Measurements from ENCODE around the gene LETM1.

Gene LETM1

GRCh38 chr4:1806596-1807331, 49.2 kb downstream of the LETM1 start:
- Histone ChIP-seq H3K36me3 (peaks cover 33% of the 10 kb centered on the region), H3K4me3 (ENCODE audit: low read depth, low read length) (no peak overlapping the region), H3K27ac (no peak overlapping the region), H3K9me3 (ENCODE audit: severe bottlenecking) (no peaks in the 10 kb centered on the region), H3K27me3 (ENCODE audit: insufficient read depth, low read depth, severe bottlenecking) (no peaks in the 10 kb centered on the region)
- TF ChIP-seq CTCF (IDR thresholded peaks at IDR 0.05; ENCODE audit: low read depth, low read length), result no peak
- DNase-seq, result no peak

DNA sequence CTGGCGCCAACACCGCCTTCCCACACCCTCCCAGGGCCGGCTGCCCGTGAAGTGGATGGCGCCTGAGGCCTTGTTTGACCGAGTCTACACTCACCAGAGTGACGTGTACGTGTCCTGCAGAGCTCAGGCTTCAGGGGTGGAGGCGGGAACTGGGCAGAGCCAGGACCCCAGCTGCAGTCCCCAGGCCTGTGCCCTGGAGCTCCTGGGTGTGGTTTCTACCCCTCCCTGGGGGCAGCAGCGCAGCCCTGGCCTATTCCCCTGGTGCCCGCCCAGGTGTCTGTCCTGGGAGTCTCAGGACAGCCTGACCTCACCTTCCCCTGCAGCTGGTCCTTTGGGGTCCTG, 49.8 kb downstream of the LETM1 start:
- Histone ChIP-seq H3K27ac (no peak overlapping the region), H3K9me3 (ENCODE audit: severe bottlenecking) (no peaks in the 10 kb centered on the region), H3K4me3 (ENCODE audit: low read depth, low read length) (no peak overlapping the region), H3K27me3 (ENCODE audit: insufficient read depth, low read depth, severe bottlenecking) (no peaks in the 10 kb centered on the region), H3K36me3 (peaks cover 35% of the 10 kb centered on the region)
- TF ChIP-seq CTCF (IDR thresholded peaks at IDR 0.05; ENCODE audit: low read depth, low read length), result no peak
- DNase-seq, result no peak

GRCh38 chr4:1805493-1806222, 50.3 kb downstream of the LETM1 start:
- no peak overlapping the region for H3K27ac ChIP-seq
- H3K36me3 ChIP-seq, result peaks cover 35% of the 10 kb centered on the region
- TF ChIP-seq CTCF (IDR thresholded peaks at IDR 0.05; ENCODE audit: low read depth, low read length), result no peak
- no peak for DNase-seq
- H3K4me3 ChIP-seq (ENCODE audit: low read depth, low read length), result no peak overlapping the region
- H3K9me3 ChIP-seq (ENCODE audit: severe bottlenecking), result no peaks in the 10 kb centered on the region
- H3K27me3 ChIP-seq (ENCODE audit: insufficient read depth, low read depth, severe bottlenecking), result no peaks in the 10 kb centered on the region

DNA sequence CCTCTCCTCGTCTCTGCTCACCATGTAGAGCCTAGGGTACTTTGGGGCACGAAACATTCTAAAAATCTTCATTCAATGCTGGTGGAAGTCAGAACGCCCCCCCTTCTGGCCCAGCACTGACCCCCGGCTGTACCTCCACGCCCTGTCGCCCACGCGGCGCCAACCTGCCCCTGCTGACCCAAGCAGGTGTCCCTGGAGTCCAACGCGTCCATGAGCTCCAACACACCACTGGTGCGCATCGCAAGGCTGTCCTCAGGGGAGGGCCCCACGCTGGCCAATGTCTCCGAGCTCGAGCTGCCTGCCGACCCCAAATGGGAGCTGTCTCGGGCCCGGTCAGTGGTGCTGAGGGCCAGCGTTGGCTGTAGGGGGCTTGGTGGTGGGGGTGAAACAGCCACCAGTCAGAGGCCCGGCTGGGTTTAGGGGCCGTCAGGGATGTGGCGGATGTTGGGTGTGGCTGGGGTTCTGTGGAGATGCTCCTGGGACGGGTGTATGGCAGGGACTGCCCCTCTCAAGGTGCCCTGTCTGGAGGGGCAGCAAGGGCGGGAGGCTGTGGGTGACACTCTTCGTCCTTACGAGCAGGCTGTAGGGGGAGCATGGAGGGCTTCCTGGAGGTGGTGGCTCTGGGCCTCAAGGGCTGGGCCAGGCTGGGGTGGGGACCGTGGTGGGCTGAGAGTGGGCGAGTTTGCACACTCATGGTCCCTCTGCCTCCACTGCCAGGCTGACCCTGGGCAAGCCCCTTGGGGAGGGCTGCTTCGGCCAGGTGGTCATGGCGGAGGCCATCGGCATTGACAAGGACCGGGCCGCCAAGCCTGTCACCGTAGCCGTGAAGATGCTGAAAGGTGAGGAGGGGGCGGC, 51.1 kb downstream of the LETM1 start:
- no peak overlapping the region for H3K27ac ChIP-seq
- no peak for TF ChIP-seq CTCF (IDR thresholded peaks at IDR 0.05; ENCODE audit: low read depth, low read length)
- no peaks in the 10 kb centered on the region for H3K27me3 ChIP-seq (ENCODE audit: insufficient read depth, low read depth, severe bottlenecking)
- no peak overlapping the region for H3K4me3 ChIP-seq (ENCODE audit: low read depth, low read length)
- no peaks in the 10 kb centered on the region for H3K9me3 ChIP-seq (ENCODE audit: severe bottlenecking)
- DNase-seq, result no peak
- H3K36me3 ChIP-seq, result peaks cover 35% of the 10 kb centered on the region

DNA sequence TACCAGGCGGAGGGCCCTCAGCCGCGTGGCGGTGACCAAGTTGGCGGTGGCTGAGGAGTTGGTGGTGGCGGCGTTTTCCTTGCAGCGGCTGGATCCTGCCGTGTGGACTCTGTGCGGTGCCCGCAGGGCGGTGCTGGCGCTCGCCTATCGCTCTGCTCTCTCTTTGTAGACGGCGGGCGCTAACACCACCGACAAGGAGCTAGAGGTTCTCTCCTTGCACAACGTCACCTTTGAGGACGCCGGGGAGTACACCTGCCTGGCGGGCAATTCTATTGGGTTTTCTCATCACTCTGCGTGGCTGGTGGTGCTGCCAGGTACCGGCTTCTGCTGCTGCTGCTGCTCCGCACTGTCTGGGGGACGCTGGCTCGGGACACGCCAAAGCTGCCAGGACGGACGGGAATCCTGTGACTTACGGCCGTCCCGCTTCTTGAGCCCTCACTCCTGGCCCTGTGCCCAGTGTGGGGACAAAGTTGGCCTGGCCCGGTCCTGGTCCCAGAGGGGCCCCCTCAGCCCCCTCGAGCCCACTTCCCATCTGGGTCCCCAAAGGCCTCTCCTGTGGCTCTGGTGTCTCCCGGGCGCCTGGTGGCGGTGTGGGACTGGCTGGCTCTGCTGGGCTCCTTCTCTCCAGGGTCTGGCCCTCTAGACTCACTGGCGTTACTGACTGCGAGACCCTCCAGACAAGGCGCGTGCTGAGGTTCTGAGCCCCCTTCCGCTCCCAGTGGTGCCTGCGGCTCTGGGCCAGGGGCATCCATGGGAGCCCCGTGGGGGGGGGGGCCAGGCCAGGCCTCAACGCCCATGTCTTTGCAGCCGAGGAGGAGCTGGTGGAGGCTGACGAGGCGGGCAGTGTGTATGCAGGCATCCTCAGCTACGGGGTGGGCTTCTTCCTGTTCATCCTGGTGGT, 52.2 kb downstream of the LETM1 start:
- Histone ChIP-seq H3K9me3 (ENCODE audit: severe bottlenecking) (no peaks in the 10 kb centered on the region), H3K27ac (no peak overlapping the region), H3K27me3 (ENCODE audit: insufficient read depth, low read depth, severe bottlenecking) (no peaks in the 10 kb centered on the region), H3K36me3 (peaks cover 42% of the 10 kb centered on the region), H3K4me3 (ENCODE audit: low read depth, low read length) (no peak overlapping the region)
- DNase-seq, result no peak
- no peak for TF ChIP-seq CTCF (IDR thresholded peaks at IDR 0.05; ENCODE audit: low read depth, low read length)

Measured in WERI-Rb-1 (cell line).